Activated CD8-positive, alpha-beta T cell treated with anti-CD3 and anti-CD28 coated beads for 36 hours (primary cell): ENCODE data around the gene TOR1AIP2. TPM values are rescaled to one million over a fixed set of nuclear protein-coding genes. Genes with fewer than 3 reads are reported as not detected.

Source experiments
- ATAC-seq: fragments of 200-7000 bp; cut with Tn5 transposase; one replicate; pipeline ENCODE4 v1.10.0; 2021; ENCODE audit warnings: mild to moderate bottlenecking, moderate library complexity
- CTCF ChIA-PET: fragments of 350-600 bp; sonication (Branson Sonifier 250); formaldehyde crosslinking; loops from one replicate; lab custom pipeline; 2021; ENCODE audit warnings: antibody characterized with exemption; lab: Charles Lee
- POLR2A ChIA-PET: fragments of 350-600 bp; sonication (Branson Sonifier 250); formaldehyde crosslinking; loops from one replicate; lab custom pipeline; 2021; ENCODE audit warnings: antibody characterized with exemption; lab: Charles Lee
- DNase-seq: peaks from one replicate; pipeline ENCODE4 v3.0.0-alpha.2; 2020
- H3K27ac Mint-ChIP-seq: one replicate; pipeline ENCODE4 v1.8.0; 2021; ENCODE audit warnings: mild to moderate bottlenecking, mixed read lengths
- H3K27me3 Mint-ChIP-seq: one replicate; pipeline ENCODE4 v1.8.0; 2021; ENCODE audit warnings: mixed read lengths
- H3K36me3 Mint-ChIP-seq: one replicate; pipeline ENCODE4 v1.8.0; 2021; ENCODE audit warnings: low read depth, mixed read lengths
- H3K4me1 Mint-ChIP-seq: one replicate; pipeline ENCODE4 v1.8.0; 2021; ENCODE audit warnings: low read depth, mixed read lengths
- H3K4me3 Mint-ChIP-seq: one replicate; pipeline ENCODE4 v1.8.0; 2021; ENCODE audit warnings: mild to moderate bottlenecking, moderate library complexity, mixed read lengths
- H3K9me3 Mint-ChIP-seq: one replicate; pipeline ENCODE4 v1.8.0; 2021; ENCODE audit warnings: mixed read lengths
- intact Hi-C: fragments of 100-400 bp; cut with micrococcal nuclease; formaldehyde crosslinking; loops from one replicate; pipeline ENCODE4 v1.10.0; 2022
- total RNA-seq, 2 experiments: library from RNA; stranded (reverse); gene quantifications; one replicate each; pipeline ENCODE4 v1.2.3, GENCODE V29; 2021
- TF ChIP-seq, protein P1 (sequence below): fragments of 200-600 bp; IDR thresholded peaks from one replicate; pipeline ENCODE4 v1.8.0; 2022; ENCODE audit warnings: antibody characterized with exemption, mild to moderate bottlenecking

Gene TOR1AIP2
- total RNA-seq, 2 experiments from 2014 or later: 39.5 to 45.1 TPM

- Mint-ChIP-seq H3K27ac (no peak overlapping the region), H3K27me3 (no peaks in the 10 kb centered on the region), H3K4me1 (no peaks in the 10 kb centered on the region), H3K9me3 (no peaks in the 10 kb centered on the region), H3K36me3 (no peaks in the 10 kb centered on the region), H3K4me3 (no peak overlapping the region)
- no peak for DNase-seq
- CTCF ChIA-PET: interaction anchor here (2.6 kb wide), 1 partner anchor 11 kb away, joined by 21 read pairs; no protein-coding TSS in a partner anchor
- POLR2A ChIA-PET: no interaction called here
- TF ChIP-seq, protein P1, sequence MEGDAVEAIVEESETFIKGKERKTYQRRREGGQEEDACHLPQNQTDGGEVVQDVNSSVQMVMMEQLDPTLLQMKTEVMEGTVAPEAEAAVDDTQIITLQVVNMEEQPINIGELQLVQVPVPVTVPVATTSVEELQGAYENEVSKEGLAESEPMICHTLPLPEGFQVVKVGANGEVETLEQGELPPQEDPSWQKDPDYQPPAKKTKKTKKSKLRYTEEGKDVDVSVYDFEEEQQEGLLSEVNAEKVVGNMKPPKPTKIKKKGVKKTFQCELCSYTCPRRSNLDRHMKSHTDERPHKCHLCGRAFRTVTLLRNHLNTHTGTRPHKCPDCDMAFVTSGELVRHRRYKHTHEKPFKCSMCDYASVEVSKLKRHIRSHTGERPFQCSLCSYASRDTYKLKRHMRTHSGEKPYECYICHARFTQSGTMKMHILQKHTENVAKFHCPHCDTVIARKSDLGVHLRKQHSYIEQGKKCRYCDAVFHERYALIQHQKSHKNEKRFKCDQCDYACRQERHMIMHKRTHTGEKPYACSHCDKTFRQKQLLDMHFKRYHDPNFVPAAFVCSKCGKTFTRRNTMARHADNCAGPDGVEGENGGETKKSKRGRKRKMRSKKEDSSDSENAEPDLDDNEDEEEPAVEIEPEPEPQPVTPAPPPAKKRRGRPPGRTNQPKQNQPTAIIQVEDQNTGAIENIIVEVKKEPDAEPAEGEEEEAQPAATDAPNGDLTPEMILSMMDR: no peak
- intact Hi-C loops: no loop called here
- no peak for ATAC-seq
These were observed 73.7 kb downstream of the TOR1AIP2 start for GRCh38 chr1:179803918-179804317.

- Mint-ChIP-seq H3K27me3 (no peaks in the 10 kb centered on the region), H3K4me1 (no peaks in the 10 kb centered on the region), H3K27ac (no peak overlapping the region), H3K9me3 (no peaks in the 10 kb centered on the region), H3K4me3 (no peak overlapping the region), H3K36me3 (no peaks in the 10 kb centered on the region)
- DNase-seq (no peak), ATAC-seq (no peak)
- intact Hi-C loops: no loop called here
- CTCF ChIA-PET: interaction anchor here (8.5 kb wide), 1 partner anchor 9 kb away, joined by 92 read pairs; no protein-coding TSS in a partner anchor
- TF ChIP-seq, protein P1: no peak
- POLR2A ChIA-PET: no interaction called here
These were observed 74.5 kb downstream of the TOR1AIP2 start for GRCh38 chr1:179803104-179803503.

DNA sequence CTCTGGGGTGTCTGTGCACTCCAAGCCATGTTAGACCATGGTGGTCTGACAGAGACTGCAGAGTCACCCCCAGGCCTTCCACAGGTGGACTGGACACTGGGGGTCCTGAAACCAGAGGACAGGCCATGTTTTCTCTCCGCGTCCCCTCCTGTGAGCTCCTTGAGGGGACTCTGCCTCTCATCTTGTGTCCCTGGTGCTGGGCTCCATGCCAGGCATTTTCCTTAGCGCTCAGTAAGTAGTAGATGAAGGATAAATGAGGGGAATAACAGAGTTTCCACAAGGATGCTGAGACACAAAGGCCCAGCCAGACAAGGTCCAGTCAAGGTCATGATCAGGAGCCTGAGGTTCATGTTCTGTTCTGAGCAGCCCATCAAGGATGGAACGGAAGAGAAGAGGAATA is 77.1 kb downstream of the TOR1AIP2 start:
- TF ChIP-seq, protein P1: no peak
- H3K4me3 Mint-ChIP-seq: no peak overlapping the region
- intact Hi-C loops: no loop called here
- H3K27ac Mint-ChIP-seq: no peak overlapping the region
- H3K4me1 Mint-ChIP-seq: no peaks in the 10 kb centered on the region
- H3K36me3 Mint-ChIP-seq: no peaks in the 10 kb centered on the region
- no peaks in the 10 kb centered on the region for H3K27me3 Mint-ChIP-seq
- no peak for DNase-seq
- ATAC-seq: no peak
- ChIA-PET POLR2A (no interaction called here), CTCF (interaction anchor here (0.8 to 8.5 kb wide), 3 partner anchors 12 to 99 kb away, joined by 3 to 92 read pairs (median 3); no protein-coding TSS in a partner anchor)
- no peaks in the 10 kb centered on the region for H3K9me3 Mint-ChIP-seq

DNA sequence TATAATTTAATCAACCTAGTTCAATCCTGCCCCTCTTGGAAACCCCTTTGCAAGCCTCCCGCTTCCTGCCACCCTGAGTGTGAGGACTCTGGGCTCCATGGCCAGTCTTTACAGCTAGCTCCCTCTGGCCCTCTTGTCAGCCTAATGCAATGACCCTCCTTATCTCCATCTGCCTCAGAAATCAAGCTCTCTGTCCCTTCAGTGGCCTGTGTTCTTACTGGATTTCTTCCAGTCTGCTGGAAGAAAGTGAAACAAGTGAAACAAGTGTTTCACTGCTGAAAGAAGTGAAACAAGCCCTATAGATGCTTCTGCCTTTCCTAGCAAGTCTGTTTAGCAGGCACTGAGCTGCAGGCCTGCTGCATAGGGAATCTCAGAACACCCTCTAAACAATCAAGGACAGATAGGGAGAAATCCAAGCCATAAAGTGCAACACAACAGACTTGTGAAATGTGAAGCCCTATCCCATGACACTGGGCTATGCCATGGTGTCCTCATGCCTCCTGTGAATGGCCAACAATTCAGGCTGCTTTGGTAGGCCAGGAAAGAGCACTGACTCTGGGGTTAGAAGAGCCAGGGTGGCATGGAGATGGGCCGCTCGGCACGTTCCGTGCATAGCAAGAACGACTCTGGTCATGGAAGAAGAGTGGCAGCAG is 78.6 kb downstream of the TOR1AIP2 start:
- CTCF ChIA-PET: interaction anchor here (1.3 to 8.5 kb wide), 4 partner anchors 13 to 98 kb away, joined by 3 to 92 read pairs (median 4); no protein-coding TSS in a partner anchor
- Mint-ChIP-seq H3K27ac (no peak overlapping the region), H3K9me3 (no peaks in the 10 kb centered on the region), H3K4me3 (no peak overlapping the region), H3K36me3 (no peaks in the 10 kb centered on the region), H3K27me3 (no peaks in the 10 kb centered on the region), H3K4me1 (no peaks in the 10 kb centered on the region)
- intact Hi-C loops: no loop called here
- DNase-seq (no peak), ATAC-seq (no peak)
- POLR2A ChIA-PET: no interaction called here
- TF ChIP-seq, protein P1: no peak

- no peaks in the 10 kb centered on the region for H3K36me3 Mint-ChIP-seq
- H3K27ac Mint-ChIP-seq: no peak overlapping the region
- intact Hi-C loops: no loop called here
- H3K4me3 Mint-ChIP-seq: no peak overlapping the region
- ChIA-PET CTCF (interaction anchor here (1.3 to 8.5 kb wide), 3 partner anchors 14 to 92 kb away, joined by 3 to 92 read pairs (median 4); no protein-coding TSS in a partner anchor), POLR2A (no interaction called here)
- ATAC-seq: no peak
- no peaks in the 10 kb centered on the region for H3K27me3 Mint-ChIP-seq
- H3K4me1 Mint-ChIP-seq: no peaks in the 10 kb centered on the region
- H3K9me3 Mint-ChIP-seq: no peaks in the 10 kb centered on the region
- DNase-seq: no peak
- TF ChIP-seq, protein P1: no peak
These were observed 79.3 kb downstream of the TOR1AIP2 start for GRCh38 chr1:179798213-179798863.
